Measurements from ENCODE around the gene AADAC.
"Not testable (repeated sequence)": the region's sequence is repeated elsewhere in the genome, so short reads cannot be mapped to it uniquely, and the experiment has no call there.

AADAC gene, protein sequence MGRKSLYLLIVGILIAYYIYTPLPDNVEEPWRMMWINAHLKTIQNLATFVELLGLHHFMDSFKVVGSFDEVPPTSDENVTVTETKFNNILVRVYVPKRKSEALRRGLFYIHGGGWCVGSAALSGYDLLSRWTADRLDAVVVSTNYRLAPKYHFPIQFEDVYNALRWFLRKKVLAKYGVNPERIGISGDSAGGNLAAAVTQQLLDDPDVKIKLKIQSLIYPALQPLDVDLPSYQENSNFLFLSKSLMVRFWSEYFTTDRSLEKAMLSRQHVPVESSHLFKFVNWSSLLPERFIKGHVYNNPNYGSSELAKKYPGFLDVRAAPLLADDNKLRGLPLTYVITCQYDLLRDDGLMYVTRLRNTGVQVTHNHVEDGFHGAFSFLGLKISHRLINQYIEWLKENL

DNA sequence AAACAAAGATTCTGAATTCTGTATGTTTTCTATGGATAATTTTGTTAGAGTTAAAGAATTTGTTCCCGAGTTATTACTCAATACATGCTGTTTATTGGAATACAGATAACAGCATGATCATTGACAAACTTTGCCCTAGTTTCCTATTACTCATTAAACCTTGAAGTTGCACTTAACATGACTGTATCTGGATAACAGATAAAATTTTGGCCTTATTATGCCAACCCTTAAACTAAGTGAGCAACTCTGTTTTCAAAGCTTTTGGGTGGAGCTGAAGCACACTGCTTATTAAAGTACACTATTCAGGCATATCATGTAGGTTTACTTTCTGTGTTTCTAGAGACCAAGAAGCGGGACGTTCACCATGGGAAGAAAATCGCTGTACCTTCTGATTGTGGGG lies at the start of gene AADAC:
Gene AADAC (plus strand): TSS at position 318 of the 400 bp plus-strand sequence. CDS start 47 bp downstream, at position 365.
- no peak for DNase-seq

- DNase-seq, result not testable (repeated sequence)
These were observed 49.2 kb upstream of the AADAC start for GRCh38 chr3:151764699-151765098.

DNA sequence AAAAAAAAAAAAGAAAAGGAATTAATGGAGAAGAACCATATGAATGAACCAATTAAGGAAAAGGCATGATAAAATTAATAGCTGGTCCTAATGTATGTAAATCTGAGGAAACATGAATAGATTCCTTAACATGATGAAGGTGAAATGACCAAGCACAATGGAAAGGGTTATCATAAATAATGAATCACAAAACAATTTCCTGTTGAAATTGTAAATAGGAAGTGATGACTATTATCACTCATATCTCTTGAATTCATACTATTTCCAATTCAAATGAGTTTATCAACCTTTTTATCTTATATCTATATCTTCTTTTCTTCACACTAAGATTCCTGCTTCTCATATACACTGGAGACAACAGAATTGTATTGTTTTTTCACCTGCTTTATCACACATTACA lies 48.2 kb upstream of the AADAC start:
- no peak for DNase-seq

GRCh38 chr3:151766454-151766853 lies 47.5 kb upstream of the AADAC start:
- DNase-seq, result no peak

DNA sequence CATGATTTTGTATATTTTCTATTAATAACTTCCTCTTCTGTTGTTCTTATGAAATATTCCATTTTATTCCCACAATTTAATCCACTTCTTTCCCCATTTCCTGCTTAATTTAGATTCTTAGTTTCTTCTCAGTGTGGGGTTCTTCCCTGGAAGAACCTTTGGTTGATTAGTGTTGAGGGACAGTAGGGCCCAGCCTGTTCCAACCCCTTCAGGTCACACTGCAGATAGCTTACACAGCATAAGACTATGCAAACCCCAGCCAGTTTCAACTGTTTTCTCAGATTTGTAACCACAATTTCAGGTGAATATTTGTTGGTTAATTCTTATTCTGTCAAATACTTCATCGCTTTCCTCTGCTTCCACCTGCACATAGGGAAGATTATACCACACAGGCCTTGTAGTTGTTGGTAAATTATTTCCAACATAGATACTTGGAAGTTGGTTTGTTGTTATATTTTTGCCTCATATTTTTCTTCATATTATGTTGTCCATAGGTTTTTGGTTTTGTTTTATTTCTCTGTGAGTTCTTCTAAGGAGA lies 45.5 kb upstream of the AADAC start:
- DNase-seq, result no peak

- DNase-seq, result no peak
These were observed 44.7 kb upstream of the AADAC start for GRCh38 chr3:151769175-151769574.

DNA sequence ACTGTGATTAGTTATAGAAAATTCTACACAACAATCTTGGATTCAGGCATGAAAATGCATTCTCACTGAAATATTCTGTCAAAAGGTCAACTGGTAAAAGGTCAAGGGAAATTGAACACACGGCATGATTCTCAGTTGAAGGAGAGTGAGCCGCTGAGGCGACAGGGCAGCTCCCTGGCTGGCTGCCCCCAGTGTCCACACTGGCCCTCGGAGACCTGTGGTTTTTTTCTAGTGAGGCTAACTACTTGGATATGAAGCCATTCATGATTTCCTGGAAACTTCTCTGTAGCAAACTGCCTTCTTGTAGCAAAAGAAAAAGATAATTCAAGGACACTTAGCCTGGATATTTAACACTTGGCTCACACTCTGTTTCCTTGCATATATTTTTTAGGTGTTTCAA lies 43.0 kb upstream of the AADAC start:
- no peak for DNase-seq

- DNase-seq, result no peak
These were observed 41.0 kb upstream of the AADAC start for GRCh38 chr3:151772825-151773480.

DNA sequence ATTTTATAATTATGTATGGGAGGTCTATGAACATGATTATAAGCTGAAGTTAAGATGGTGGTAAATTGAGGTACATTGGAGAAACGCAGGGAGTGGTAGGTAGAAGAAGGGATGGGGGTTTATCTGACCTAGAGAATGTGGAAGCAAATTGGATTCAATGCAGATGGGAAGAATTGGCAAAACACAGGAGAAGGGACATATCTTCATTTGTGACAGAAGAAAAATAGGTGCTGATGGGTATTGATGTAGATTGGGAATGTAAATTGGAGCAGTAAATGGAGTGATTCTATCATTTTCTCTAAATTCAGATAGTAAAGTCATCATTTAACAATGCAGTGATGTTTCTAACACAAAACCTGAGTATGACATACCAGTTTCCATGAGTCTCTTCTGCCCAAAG lies 39.7 kb upstream of the AADAC start:
- DNase-seq, result no peak

GRCh38 chr3:151774910-151775309 lies 39.0 kb upstream of the AADAC start:
- DNase-seq, result no peak

DNA sequence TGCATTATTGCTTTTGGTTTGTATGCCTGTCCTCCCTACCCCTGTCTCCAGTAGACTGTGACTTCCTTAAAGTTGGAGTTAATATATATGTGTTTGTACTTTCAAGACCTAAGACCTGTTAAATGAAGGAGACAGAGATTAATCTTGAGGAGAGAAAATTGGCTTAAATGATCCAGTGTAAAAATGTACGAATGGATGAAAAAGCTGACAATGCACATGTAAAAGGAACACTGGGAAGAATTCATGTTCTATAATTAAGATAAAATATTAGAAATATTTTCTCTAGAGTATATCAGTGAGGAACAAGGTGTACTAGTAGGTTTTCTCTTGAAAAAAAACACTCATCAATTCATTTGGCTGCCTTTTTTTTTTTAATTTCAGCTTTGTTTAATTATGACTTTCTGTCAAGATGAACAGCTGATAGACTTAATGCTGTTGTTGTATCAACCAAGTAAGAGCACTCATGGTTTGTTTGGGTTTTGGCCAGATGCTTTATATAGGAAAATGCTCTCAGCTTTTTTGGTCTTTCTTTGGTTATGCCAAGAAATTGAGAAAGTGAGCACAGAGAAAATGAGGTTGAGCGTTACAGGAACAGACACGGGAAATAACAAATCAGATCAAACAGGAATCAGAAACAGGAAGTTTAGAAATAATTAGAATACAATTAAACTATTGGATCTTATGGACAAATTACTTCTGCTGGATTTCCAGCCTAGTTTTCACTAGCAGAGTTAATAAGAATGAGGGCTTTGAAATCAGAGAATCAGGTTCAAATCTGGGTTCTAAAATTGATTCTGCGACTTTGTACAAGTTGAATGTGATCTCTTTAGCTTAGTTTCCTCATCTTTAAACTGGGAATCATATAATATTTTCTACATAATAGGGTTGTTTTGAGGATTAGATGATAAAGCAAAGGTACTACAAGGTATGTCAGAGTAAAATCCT lies 38.3 kb upstream of the AADAC start:
- no peak for DNase-seq

DNA sequence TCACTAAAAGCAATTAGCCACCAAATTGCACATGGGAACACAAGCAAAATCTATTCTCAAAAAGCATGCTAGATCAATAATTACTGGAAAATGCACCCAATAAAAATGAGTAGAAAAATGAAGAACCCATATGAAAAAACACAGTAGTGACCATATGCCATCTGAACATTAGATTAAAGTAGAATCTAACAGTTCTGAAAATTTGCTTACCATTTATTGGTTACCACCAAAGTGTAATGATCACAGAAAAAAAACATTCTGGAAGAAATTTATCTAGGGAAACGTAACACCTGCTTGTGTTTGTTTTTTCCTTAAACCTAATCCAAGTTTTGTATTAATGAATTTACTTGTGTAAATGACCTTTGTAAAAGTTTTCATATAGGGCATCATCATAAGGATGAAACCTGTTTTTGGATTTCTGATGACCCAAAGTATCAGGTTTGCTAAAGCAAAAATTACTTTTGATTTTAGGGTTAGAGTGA lies 37.6 kb upstream of the AADAC start:
- no peak for DNase-seq

- DNase-seq, result no peak
These were observed 36.0 kb upstream of the AADAC start for GRCh38 chr3:151777880-151778279.

- no peak for DNase-seq
These were observed 26.3 kb upstream of the AADAC start for GRCh38 chr3:151787626-151788025.

GRCh38 chr3:151788401-151788800 lies 25.5 kb upstream of the AADAC start:
- no peak for DNase-seq

DNA sequence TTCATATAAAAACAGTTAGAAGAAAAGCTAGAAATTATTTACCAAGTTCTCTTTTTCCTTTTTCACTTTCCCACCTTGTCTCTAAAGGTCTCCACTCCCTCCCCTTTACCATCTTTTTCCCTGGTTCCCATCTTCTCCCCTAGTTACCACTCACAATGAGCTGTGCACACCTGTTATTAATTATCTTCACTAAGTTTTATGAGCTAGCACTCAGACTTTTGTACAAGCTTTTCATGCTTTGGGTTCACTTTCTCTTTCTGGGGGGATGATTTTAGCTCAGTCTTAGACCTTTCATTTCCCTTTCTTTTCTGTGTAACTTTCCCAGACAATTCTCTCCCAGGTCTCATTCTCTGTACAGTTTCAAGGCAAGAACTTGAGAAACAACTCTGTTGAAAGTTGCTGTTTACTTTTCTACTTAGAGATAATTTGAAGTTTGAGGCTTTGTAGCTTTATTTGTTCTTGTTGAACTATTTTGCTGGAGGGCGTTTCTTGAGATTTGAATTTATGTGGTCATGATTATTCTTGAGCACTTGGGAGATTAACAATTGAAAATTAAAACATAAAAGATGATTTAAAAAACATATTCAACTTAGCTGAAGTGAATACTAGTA lies 24.0 kb upstream of the AADAC start:
- DNase-seq, result no peak

DNA sequence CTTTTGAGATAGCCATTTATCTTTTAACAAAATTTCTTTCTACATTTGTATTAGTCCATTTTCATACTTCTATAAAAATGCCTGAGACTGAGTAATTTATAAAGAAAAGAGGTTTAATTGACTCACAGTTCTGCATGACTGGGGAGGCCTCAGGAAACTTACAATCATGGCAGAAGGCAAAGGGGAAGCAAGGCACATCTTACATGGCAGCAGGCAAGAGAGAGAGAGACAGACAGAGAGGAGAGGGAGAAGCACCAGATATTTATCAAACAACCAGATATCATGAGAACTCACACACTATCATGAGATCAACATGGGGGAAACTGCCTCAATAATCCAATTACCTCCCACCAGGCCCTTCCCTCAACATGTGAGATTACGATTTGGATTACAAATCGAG lies 23.2 kb upstream of the AADAC start:
- DNase-seq, result not testable (repeated sequence)

- no peak for DNase-seq
These were observed 21.5 kb upstream of the AADAC start for GRCh38 chr3:151792411-151792810.

DNA sequence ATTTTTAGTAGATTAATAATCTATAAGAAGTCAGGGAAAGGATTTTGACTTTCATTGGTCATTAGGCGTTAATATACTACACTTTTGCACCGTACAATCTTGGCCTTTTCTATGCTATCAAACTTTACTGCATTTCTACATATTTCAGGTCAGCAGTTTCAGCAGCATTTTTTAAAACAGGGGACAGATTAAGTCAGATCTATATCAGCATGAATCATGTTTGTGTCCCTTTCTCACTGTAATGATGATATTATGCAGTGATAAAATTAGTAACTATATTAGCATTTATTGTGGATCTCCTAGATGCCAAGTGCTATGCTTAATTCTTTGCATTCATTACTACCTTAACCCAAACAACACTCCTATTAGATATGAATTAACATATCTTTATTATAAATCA lies 20.3 kb upstream of the AADAC start:
- no peak for DNase-seq

GRCh38 chr3:151794080-151794479 lies 19.8 kb upstream of the AADAC start:
- DNase-seq, result no peak

GRCh38 chr3:151795276-151795675 lies 18.6 kb upstream of the AADAC start:
- no peak for DNase-seq

- no peak for DNase-seq
These were observed 17.7 kb upstream of the AADAC start for GRCh38 chr3:151796105-151796680.

All from activated CD4-positive, alpha-beta T cell treated with anti-CD3 and anti-CD28 coated beads for 4 hours (primary cell).